Ishikawa (cell line): ENCODE results near the gene ZMPSTE24.

Experiments used
- TEAD4 ChIP-seq: IDR thresholded peaks from 2 replicates; pipeline ENCODE4 v1.6.1; 2012
- USF1 ChIP-seq: IDR thresholded peaks from 2 replicates; pipeline ENCODE4 v1.6.1; 2012

GRCh38 chr1:40317394-40318074, 59.5 kb downstream of the ZMPSTE24 start:
- TF ChIP-seq TEAD4, result no peak
- no peak for TF ChIP-seq USF1
